Stimulated activated CD4-positive, alpha-beta T cell treated with anti-CD3 and anti-CD28 coated beads, Interleukin-15, amount 100 ng/mL, for 1 hour (primary cell): ENCODE data around the gene OR2F2.

Experiments used
- DNase-seq, 2 donors: peaks; one replicate each; pipeline ENCODE4 v3.0.0-alpha.2; 2020; ENCODE audit warnings: low read depth in 1 of 2, low spot score in 1 of 2

Gene OR2F2

DNA sequence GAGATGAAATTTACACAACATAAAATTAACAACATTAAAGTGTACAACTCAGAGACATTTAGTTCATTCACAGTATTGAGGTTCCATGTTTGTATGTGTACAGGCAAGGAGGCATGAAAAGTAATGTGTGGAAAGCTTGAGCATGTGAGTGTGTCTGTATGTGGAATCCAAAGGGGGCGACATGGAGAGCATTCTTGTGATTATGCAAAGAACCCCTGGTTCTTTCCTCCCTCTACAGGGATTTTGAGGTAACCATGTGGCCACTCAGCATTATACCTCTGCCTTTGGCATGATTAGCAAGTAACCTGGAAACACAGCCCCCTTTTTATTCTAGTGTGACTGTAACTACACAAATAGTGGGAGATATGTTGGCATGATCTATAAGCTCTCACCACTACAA, 40.6 kb downstream of the OR2F2 start:
- DNase-seq = no peak

DNA sequence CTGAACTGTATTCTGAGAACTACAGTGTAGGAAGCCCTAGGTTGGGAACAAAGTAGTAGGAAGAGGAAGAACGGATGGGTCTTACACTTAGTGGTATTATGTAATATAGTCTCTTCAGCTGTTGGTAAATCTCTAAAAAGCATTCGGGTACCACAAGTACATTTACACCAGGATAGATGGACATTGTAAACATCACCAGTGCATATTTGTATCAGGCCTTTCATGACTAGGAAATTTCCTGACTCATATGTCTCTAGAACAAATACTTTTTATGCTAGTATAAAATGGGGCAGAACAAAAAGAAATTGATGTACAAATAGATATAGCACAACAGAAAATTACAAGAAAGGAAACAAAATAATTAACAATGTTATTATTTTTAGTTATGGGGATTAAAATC, 43.6 kb downstream of the OR2F2 start:
- no peak for DNase-seq

DNA sequence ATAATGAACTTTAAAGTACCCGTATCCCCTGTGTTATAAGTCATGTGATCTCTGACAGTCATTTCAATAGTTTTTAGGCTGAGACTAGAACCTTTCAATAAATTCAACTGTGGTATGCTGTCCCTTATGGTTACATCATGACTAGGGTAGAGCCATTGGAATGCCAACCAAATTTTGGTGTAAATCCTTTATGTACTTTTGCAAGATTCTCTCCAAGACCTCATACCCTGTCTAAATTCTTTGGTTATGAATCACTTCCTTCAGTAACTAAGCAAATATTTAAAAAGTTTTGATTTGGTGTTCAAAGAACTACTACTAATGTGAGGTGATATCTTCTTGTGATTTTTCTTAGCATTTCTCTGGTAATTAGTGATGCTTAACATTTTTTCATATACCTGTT, 44.3 kb downstream of the OR2F2 start:
- no peak for DNase-seq

DNA sequence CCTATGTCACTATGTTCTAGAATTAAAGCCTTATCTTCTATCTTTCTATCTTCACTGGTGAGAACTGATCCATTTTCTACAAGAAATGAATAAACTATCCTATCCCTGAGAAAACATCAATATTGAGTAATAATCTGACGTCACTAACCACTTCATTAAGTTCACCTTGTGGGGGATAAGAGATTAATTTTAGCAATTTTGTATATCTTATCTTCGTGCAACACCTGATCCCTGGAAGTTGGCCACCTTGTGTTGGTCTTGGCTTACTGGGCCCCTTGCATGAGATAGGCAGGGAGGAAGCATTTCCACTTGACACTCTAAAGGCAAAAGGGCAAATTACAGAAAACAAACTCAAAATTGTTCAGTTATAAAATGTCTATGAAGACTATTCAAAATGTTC, 45.0 kb downstream of the OR2F2 start:
- no peak for DNase-seq

DNA sequence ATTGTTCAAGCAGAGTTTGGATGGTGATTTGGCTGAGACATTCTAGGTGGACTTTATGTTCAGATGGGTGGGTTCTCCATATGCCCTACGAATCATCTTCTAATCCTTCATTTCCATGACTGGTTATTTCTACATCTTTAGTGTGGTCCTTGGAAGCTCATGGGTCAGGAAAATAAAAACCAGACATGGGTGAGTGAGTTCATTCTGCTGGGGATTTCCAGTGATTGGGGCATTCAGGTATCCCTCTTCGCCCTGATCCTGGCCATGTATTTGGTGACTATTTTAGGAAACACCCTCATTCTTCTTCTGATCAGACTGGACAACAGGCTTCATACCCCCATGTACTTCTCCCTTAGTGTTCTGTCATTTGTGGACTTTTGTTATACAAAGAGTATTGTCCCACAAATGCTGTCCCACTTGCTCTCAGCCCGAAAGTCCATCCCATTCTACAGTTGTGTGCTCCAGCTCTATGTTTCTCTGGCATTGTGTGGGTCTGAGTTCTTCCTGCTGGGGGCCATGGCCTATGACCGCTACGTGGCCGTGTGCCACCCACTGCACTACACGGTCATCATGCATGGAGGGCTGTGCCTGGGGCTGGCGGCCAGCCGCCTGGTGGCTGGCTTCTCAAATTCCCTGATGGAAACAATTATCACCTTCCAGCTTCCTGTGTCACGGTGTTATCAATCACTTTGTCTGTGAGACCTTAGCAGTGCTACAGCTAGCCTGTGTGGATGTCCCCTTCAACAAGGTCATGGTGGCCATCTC, 45.9 kb downstream of the OR2F2 start:
- no peak for DNase-seq

DNA sequence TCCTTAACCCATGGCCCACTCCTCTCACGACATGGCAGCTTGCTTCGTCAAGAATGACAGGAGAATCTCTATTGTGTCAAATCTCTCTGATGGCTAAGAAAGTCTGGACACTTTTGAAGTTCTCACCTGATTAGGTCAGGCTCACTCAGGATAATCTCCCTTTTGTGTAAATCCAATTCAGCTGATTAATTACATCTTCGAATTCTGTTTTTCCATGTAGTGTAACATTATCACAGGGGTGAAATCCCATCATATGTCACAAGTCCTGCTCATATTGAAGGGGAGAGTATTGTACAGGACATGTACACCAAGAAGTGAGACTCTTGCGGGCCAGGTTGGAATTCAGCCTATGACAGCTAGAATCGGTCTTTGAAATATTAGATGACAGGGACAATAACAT, 48.9 kb downstream of the OR2F2 start:
- no peak for DNase-seq
